HG02798 (cell line): Measurements from ENCODE around the gene GATA6.
"Not testable (repeated sequence)": the region's sequence is repeated elsewhere in the genome, so short reads cannot be mapped to it uniquely, and the experiment has no call there.

Source experiments
- ATAC-seq: cut with Tn5 transposase; IDR thresholded peaks from one replicate; pipeline ENCODE4 v1.9.1; 2021; ENCODE audit warnings: mild to moderate bottlenecking; ENCODE audit not compliant: unreplicated experiment, poor library complexity

GATA6 gene

DNA sequence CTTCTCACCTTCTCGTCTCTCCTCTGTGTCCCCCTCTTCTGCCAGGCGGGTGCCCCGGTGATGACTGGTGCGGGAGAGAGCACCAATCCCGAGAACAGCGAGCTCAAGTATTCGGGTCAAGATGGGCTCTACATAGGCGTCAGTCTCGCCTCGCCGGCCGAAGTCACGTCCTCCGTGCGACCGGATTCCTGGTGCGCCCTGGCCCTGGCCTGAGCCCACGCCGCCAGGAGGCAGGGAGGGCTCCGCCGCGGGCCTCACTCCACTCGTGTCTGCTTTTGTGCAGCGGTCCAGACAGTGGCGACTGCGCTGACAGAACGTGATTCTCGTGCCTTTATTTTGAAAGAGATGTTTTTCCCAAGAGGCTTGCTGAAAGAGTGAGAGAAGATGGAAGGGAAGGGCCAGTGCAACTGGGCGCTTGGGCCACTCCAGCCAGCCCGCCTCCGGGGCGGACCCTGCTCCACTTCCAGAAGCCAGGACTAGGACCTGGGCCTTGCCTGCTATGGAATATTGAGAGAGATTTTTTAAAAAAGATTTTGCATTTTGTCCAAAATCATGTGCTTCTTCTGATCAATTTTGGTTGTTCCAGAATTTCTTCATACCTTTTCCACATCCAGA is 31.3 kb downstream of the GATA6 start:
- ATAC-seq: no peak

DNA sequence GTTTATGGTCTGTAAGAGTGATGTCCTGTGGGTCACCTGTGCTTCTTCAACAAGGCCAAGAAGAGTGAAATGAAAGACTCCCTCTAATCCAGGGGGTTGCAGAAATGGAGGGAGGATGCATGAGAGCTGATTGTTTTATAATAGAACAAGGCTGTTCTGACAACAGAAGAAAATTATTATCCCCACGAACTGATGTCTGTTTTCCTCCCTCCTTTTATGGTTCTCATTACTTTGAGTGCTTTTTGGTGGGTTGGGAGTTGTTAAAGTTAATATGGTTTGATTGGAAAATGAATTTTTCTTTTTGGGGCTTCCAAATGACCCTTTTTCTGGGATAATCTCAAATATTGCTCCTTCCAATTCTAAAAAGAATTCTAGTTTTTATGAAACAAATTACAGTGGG is 33.6 kb downstream of the GATA6 start:
- ATAC-seq: no peak

DNA sequence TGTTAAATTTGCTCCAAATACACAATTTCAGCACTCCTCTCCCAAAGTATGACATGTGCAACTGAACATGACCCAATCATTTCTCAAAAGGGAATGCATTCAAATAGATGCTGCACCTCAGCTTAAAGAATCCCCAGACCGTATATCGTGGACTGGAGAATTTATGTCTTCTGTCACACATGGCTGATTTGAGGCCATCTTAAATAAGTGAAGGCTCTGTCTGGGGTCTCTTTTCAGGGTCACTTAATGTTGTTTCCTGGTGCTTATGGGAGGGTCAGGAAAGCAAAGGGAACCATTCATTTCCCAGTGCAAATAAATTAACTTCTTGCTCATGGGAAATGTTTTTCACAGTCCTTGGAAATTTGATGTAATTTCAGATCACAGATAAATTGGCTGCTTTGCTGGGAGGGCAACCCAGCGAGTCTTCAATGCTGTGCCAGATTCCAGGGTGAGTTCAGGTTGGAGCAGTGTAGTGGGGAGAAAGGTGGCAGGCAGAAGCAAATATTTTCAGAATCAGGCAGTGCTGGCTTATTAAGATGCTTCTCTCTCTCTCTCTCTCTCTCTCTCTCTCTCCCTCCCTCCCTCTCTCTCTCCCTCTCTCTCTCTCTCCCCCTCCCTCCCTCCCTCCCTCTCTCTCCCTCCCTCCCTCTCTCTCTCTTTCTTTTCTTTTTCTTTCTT is 34.3 kb downstream of the GATA6 start:
- ATAC-seq: no peak

DNA sequence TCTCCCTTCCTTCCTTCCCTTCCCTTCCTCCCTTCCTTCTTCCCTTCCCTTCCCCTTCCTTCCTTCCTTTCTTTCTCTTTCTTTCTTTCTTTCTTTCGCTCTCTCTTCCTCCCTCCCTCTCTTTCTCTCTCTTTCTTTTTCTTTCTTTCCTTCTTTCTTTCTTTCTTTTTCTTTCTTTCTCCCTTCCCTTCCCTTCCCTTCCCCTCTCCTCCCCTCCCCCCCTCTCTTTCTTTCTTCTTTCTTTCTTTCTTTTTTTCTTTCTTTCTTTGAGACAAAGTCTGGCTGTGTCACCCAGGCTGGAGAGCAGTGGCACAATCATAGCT is 34.8 kb downstream of the GATA6 start:
- no peak for ATAC-seq

DNA sequence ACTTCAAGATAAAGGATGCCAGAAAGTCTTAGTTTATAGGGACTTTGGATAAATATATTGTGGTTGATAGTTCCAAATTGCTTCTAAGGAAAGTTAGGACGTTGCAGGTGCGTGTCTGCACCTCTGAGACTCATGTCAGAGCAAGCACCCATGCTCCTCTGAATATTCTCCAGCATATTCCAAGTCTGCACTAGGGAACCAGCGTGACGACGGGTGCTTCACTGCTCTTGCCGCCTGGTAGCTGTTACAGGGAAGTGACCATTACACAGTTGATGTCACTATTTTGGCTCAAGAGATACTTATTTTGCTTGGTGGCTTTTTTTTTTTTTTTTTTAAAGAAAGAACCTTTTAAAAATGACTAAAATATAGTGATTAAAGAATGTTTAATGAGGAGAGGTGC is 35.6 kb downstream of the GATA6 start:
- ATAC-seq: no peak

DNA sequence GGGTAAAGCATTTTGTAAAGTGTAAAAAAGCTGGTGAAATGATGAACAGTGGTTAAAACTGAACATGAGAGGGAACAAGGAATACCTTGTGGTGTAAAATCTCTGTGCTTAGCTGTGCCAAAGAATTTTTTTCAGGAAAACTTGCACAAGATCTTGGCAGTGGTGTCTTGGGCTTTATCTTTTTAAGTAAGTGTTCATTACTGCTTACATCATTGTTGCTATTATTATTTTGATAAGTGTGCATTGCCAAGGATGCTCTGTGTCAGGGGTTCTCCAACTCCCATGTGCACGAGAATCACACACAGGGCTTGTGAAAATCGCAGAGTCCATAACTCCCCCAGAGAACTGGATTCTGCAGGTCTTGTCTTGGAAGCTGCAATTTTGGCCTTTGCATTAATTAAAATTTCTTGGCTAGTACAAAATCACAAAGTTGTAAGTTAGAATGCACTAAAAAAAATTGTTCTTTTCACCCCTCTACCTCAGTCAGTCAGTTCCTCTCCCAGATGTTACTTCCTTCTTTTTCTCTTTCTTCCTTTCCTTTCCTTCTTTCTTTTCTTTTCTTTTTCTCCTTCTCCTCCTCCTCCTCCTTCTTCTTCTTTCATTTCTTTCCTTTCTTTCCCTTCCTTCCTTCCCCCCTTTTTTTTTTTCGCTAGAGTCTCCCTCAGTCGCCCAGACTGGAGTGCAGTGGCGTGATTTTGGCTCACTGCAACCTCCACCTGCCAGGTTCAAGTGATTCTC is 37.8 kb downstream of the GATA6 start:
- ATAC-seq: no peak

DNA sequence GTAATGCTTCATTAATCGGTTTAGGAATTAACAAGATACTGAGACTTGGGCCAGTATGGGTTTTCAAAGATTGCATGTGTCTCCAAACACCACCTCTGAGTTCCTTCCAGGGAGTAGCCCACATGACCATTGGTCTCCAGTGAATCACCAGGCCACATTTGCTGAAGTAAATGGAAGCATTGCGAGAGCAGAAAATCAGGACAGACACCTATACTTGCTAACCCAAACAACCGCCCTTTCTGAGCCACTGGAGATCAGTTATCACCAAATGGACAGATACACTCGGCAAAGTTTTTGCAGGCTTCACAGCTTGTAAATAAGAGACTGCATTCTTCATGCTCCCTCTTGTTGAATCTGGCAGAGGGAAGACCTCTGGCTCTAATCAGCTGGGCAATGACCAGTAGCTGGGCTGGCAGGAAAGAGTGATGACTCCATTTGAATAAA is 40.9 kb downstream of the GATA6 start:
- no peak for ATAC-seq

DNA sequence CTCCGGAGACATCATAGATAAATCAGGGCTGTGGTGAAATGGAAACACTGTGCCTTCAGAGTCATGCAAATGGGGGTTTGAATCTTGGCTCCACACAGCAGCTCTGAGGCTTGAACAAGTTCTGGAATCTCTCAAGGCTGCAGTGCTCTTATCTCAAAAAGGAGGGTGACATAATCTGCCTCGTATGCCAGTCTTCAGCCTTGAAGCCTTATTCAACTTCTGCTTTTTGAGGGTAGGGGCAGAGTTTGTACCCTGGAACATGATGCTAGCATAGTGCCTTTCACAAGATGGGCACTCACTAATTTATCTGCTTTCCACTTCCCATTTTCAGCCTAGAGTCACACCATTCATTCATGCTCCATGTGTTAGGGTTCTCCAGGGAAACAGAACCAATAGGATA is 42.3 kb downstream of the GATA6 start:
- ATAC-seq: no peak

DNA sequence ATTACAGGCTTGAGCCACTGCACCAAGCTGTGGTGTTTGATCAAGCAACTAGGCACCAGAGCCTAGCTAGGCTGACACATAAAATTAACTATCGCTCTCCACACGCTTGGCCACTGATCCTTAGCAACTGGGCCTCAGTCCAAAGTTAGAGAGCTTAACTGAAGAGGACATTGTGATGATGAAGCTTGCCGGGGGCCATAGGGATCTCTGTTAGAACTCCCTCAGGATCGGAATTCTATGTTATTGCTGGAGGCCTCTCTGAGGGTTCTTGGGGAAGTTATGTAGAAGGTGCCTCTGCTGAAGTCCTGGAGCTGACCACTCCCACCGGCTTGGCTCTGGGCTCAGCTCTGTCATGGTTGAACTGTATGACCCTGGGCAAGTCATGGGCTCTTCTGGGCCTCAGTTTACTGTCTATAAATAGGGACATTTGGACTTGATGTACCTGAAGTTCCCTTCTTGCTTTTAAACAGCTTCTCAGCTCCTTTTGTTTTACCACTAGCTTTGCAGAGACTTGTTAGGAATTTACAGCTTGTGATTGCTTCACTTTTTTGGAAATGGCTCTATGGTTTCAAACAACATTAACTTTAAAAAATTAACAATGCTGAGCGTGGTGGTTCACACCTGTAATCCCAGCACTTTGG is 44.1 kb downstream of the GATA6 start:
- no peak for ATAC-seq

DNA sequence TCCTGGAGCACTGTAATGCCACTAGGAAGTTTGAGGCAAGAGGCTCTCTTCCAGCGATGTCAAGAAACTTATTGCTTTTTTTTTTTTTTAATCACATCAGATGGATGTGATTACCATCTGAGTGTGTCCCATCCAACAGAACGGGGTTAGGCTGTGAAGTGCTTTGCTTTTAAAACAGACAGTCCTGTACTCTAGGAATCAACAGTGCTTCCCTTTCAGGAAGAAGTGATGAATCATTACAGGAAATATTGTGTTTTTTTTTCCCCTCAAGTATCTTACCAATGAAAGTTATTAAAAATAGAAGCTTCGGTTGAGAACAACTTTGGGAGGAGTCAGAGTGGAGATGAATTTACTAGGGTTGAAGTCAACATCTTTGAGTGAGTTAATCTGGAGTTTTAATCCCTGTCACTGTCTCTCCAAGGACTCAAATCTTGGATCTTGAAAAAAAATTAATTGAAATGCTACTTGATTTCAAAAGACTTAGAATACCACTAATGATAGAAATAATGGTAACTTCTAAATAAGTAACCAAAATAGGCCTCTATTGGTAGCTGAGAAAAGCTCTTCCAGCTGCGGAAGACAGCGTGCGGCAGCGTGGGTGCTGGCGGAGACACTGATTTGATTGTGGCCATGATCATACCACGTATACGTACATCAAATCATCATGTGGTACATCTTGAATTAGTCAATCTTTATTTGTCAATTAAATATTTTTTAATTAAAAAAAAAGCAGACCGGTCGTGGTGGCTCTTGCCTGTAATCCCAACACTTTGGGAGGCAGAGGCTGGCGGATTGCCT is 45.5 kb downstream of the GATA6 start:
- ATAC-seq: no peak

DNA sequence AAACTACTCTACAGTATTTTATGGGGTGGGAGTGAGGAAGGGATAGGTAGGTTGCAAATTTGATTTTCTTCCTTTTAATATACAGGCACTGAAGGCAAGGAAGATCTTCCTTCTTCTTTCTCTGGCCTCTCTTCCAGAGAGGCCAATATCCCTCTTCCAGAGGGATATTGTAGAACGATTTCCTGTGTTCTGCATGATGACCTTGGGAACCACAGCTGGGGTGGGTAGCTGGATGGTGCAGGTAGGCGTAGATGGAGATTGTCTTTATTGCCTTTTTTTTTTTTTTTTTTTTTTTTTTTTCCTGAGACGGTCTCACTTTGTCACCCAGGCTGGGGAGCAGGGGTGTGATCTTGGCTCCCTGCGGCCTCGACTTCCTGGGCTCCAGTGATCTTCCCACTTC is 49.4 kb downstream of the GATA6 start:
- no peak for ATAC-seq

DNA sequence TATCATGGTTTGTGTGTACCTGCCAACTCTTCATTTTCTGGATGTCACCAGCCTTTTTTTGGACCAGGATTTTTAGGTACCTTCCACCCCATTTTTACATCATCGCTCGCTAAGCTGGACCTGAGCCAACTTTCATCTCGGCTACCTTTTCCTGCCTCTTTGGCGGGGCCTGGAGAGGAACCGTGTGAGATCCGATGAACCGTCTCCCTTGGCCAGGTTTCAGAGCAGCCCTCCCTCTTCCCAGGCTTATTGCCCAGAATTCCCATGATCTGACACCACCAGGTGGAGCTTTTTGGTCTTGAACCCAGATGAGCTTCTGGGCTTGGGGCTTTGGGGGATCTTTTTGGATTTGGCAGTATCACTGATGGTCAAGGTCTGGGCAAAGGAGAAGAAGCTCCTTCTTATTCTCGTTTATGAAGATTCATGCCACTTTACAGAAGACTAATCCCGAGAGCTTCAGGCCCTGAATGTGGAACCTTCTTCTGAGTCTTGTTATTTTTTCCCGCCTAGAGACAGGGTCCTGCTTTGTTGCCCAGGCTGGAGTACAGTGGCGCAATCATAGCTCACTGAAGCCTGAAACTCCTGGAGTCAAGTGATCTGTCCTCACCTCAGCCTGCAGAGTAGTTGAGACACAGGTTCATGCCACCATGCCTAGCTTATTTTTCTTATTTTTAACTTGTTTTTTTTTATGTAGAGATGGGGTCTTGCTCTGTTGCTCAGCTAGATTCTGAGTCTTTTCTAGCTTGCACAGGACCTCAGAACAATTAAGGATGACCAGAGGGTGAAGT is 50.4 kb downstream of the GATA6 start:
- ATAC-seq: no peak

DNA sequence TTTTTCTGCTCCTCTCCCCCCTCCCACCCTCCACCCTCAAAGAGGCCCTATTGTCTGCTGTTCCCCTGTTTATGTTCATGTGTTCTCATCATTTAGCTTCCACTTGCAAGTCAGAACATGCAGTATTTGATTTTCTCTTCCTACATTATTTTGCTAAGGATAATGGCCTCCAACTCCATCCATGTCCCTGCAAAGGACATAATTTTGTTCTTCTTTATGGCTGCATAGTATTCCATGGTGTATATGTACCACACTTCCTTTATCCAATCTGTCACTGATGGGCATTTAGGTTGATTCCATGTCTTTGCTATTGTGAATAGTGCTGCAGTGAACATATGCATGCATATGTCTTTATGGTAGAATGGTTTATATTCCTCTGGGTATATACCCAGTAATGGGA is 51.2 kb downstream of the GATA6 start:
- ATAC-seq: not testable (repeated sequence)

DNA sequence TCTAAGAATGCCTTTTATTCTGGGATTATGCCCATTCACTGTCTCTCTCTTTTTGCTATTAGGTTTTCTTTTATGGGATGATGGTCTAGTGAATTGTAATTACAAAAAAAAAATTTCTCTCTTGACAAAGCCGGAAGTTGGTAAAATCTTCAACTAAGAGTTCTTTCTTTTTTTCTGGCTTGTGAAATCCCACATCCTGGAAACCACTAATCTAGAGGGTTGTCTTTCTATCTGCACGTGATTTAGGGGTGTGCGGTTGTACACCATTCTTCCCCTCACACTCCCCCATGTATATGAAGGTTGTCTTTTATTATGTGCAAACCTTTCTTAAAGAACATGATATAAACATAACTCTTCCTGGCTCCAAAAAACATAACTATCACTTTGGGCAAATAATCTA is 52.0 kb downstream of the GATA6 start:
- no peak for ATAC-seq

DNA sequence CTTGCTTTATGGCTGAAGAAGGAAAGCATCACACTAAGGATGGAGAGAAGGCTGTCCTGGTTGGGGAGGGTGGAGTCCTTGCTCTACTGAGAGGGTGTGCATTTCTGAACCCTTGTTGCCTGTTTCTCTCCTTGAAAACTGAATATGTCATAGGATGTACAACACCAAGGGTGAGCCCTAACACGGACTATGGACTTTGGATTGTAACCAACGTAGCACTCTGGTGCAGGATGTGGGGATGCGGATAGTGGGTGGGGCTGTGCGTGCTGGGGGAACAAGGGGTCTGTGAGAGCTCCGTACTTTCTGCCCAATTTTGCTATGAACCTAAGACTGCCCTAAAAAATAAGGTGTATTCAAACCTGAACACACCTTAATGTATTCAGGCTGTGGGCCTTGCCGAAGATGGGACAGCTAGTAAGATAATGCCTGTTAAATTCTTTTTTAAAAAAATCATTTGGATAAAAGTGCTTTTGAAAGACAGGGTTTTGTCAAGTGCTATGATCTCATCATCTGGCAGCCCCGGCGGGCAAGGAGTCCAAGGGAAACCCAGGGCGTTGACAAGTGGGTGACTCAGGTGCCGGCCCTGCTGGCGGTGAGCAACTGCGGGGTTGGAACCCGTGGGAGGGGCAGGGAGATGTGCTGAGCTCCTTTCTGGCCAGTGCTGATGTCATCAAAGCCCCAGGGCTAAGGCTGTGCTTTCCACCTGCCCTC is 54.0 kb downstream of the GATA6 start:
- no peak for ATAC-seq

DNA sequence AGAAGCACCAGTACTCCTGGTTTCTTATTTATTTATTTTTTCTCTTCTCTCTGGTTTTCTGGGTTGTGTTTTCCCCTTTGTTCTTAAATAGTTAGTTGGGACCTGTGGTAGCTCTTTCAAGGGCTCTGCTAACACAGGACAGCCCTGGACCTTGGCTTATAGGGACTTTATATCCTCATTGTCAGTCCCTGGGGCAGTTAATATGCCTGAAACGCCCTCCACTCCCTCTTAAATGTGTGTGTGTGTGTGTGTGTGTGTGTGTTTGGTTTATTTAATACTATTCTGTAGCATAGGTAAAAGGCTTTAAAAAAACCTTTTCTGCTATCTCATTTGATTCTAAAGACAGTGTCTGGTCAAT is 54.6 kb downstream of the GATA6 start:
- ATAC-seq: no peak

DNA sequence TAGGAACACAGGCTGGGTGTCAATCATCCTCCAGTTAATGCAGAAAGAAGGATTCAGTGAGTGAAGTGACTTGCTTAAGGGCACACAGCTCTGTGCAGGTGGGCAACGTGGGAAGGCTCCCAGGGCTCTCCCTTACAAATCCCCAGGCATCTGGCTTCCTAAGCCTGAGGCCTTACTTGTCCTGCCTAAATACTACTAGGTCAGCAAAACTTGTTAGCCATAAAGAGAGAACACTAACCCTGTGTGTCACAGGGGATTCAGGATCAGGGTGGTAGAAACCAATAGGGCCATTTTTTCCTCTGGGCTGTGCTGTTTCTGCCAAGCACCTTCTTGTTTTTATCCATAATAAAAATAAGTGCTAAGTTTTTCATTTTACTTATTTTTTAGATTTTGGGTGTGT is 55.0 kb downstream of the GATA6 start:
- no peak for ATAC-seq

DNA sequence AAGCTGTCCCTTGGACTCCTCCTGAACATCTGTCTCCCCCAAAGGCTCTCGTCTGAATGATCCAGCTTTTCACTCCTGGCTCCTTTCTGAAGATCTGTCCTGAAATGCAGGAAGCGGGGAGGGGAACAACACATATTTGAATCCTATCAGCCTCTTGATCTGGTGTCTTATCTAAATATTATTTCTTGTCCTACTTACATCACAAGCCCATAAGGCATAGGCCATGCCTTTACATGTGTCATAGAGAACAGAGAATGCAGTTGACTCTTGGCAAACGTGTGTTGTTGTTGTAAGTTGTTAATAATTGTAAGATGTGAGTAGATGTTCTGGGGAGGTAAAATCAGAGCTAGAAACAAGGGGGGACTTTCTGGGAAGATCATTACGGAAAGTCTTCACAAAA is 57.4 kb downstream of the GATA6 start:
- no peak for ATAC-seq

DNA sequence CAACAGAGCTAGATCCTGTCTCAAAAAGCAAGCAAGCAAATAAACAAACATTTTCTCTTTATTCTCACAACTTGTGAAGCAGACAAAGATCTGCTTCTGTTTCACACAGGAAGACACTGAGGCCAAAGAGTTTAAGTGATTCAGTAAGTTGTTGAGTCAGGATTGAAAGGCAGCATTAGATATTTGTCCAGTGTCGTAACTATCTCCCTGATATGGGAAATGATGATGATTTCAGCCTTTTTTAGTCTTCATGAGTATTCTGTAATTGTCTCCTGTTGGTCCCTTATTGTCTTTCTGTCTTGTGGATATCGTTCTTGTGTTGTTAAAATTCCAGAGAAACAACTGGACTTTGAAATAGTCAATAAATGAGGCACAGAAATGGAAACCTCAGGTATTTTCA is 59.6 kb downstream of the GATA6 start:
- ATAC-seq: no peak
